Measurements from ENCODE around the gene TCHP.
"Not testable (repeated sequence)": the region's sequence is repeated elsewhere in the genome, so short reads cannot be mapped to it uniquely, and the experiment has no call there.

Gene TCHP

GRCh38 chr12:109899783-109900751 is at the start of gene TCHP:
Gene TCHP, plus strand, starts transcription at chr12:109900274. Its CDS starts 2,753 bp downstream, at chr12:109903027.
- Histone ChIP-seq H3K9ac (ENCODE audit: low read length in 5 of 5) (peak within 1 kb of the TSS; percentile 81 to 98 (median 94)), H3K4me3 (ENCODE audit: low read depth in 1 of 5, low read length in 5 of 5) (peak within 1 kb of the TSS; percentile 92 to 97 (median 95)), H3K9me3 (ENCODE audit: control insufficient read depth in 5 of 5, low read length in 5 of 5) (no peaks in the 10 kb centered on the region), H3K36me3 (ENCODE audit: control insufficient read depth in 5 of 5, insufficient read depth in 5 of 5, low read length in 5 of 5) (peaks cover 4 to 23% (median 22%) of the 10 kb centered on the region in 5 donors), H3K27ac (ENCODE audit: low read depth, low read length) (peak within 1 kb of the TSS; percentile 62), H3K27me3 (ENCODE audit: control insufficient read depth in 5 of 5, insufficient read depth in 4 of 5, low read length in 5 of 5) (no peaks in the 10 kb centered on the region), H3K4me1 (ENCODE audit: control insufficient read depth in 5 of 5, insufficient read depth in 5 of 5, low read length in 5 of 5) (peaks cover 4 to 27% (median 20%) of the 10 kb centered on the region in 5 donors)

DNA sequence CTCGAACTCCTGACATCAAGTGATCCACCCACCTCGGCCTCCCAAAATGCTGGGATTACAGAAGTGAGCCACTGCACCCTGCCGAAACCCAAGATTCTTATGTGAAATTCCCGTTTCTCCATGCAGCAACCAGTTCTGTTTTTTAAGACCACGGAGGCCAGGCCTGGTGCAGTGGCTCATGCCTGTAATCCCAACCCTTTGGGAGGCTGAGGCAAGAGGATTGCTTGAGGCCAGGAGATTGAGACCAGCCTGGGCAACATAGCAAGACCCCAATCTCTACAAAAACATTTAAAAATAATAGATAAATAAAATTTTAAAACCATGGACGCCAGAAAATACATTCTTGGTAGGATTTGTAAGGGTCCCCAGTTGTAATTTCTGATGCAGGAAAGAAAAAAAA is 49.6 kb upstream of the TCHP start:
- peaks cover 3 to 24% (median 19%) of the 10 kb centered on the region in 5 donors for H3K36me3 ChIP-seq (ENCODE audit: control insufficient read depth in 5 of 5, insufficient read depth in 5 of 5, low read length in 5 of 5)
- not testable (repeated sequence) for H3K4me3 ChIP-seq (ENCODE audit: low read depth in 1 of 5, low read length in 5 of 5); H3K27ac ChIP-seq (ENCODE audit: low read depth, low read length); H3K27me3 ChIP-seq (ENCODE audit: control insufficient read depth in 5 of 5, insufficient read depth in 4 of 5, low read length in 5 of 5); H3K4me1 ChIP-seq (ENCODE audit: control insufficient read depth in 5 of 5, insufficient read depth in 5 of 5, low read length in 5 of 5); H3K9ac ChIP-seq (ENCODE audit: low read length in 5 of 5); H3K9me3 ChIP-seq (ENCODE audit: control insufficient read depth in 5 of 5, low read length in 5 of 5)

GRCh38 chr12:109855377-109855776 is 44.7 kb upstream of the TCHP start:
- Histone ChIP-seq H3K4me3 (ENCODE audit: low read depth in 1 of 5, low read length in 5 of 5) (no peak overlapping the region), H3K9me3 (ENCODE audit: control insufficient read depth in 5 of 5, low read length in 5 of 5) (no peaks in the 10 kb centered on the region), H3K27me3 (ENCODE audit: control insufficient read depth in 5 of 5, insufficient read depth in 4 of 5, low read length in 5 of 5) (no peaks in the 10 kb centered on the region), H3K36me3 (ENCODE audit: control insufficient read depth in 5 of 5, insufficient read depth in 5 of 5, low read length in 5 of 5) (peaks cover 3 to 56% (median 49%) of the 10 kb centered on the region in 5 donors), H3K4me1 (ENCODE audit: control insufficient read depth in 5 of 5, insufficient read depth in 5 of 5, low read length in 5 of 5) (no peaks in the 10 kb centered on the region), H3K27ac (ENCODE audit: low read depth, low read length) (no peak overlapping the region), H3K9ac (ENCODE audit: low read length in 5 of 5) (no peak overlapping the region)

DNA sequence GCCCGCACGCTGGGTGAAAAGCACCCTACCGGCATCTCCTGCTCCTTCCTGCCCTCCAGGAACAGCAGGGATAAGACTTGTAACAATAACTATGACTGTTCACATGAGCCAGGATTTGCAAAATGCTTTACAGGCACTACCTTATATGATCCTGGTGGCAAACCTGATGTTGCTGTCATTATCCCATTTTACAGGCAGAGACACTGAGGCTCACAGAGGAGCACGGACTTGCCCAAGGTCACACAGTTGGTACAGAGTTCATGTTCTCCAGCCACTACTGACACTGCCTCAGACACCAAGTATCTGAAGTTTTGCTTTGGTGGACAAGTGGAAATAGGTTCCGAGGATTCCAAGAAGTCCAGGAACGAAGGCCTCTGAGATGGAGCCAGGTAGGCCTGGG is 42.4 kb upstream of the TCHP start:
- H3K4me1 ChIP-seq (ENCODE audit: control insufficient read depth in 5 of 5, insufficient read depth in 5 of 5, low read length in 5 of 5), result no peaks in the 10 kb centered on the region
- no peaks in the 10 kb centered on the region for H3K9me3 ChIP-seq (ENCODE audit: control insufficient read depth in 5 of 5, low read length in 5 of 5)
- no peak overlapping the region for H3K27ac ChIP-seq (ENCODE audit: low read depth, low read length)
- H3K9ac ChIP-seq (ENCODE audit: low read length in 5 of 5), result no peak overlapping the region
- no peaks in the 10 kb centered on the region for H3K27me3 ChIP-seq (ENCODE audit: control insufficient read depth in 5 of 5, insufficient read depth in 4 of 5, low read length in 5 of 5)
- peaks cover 0 to 58% (median 48%) of the 10 kb centered on the region in 5 donors for H3K36me3 ChIP-seq (ENCODE audit: control insufficient read depth in 5 of 5, insufficient read depth in 5 of 5, low read length in 5 of 5)
- H3K4me3 ChIP-seq (ENCODE audit: low read depth in 1 of 5, low read length in 5 of 5), result no peak overlapping the region

- no peaks in the 10 kb centered on the region for H3K27me3 ChIP-seq (ENCODE audit: control insufficient read depth in 5 of 5, insufficient read depth in 4 of 5, low read length in 5 of 5)
- no peak overlapping the region for H3K9ac ChIP-seq (ENCODE audit: low read length in 5 of 5)
- H3K4me3 ChIP-seq (ENCODE audit: low read depth in 1 of 5, low read length in 5 of 5), result no peak overlapping the region
- peaks cover 0 to 58% (median 48%) of the 10 kb centered on the region in 5 donors for H3K36me3 ChIP-seq (ENCODE audit: control insufficient read depth in 5 of 5, insufficient read depth in 5 of 5, low read length in 5 of 5)
- H3K4me1 ChIP-seq (ENCODE audit: control insufficient read depth in 5 of 5, insufficient read depth in 5 of 5, low read length in 5 of 5), result no peaks in the 10 kb centered on the region
- H3K9me3 ChIP-seq (ENCODE audit: control insufficient read depth in 5 of 5, low read length in 5 of 5), result no peaks in the 10 kb centered on the region
- no peak overlapping the region for H3K27ac ChIP-seq (ENCODE audit: low read depth, low read length)
These were observed 41.3 kb upstream of the TCHP start for GRCh38 chr12:109858764-109859163.

DNA sequence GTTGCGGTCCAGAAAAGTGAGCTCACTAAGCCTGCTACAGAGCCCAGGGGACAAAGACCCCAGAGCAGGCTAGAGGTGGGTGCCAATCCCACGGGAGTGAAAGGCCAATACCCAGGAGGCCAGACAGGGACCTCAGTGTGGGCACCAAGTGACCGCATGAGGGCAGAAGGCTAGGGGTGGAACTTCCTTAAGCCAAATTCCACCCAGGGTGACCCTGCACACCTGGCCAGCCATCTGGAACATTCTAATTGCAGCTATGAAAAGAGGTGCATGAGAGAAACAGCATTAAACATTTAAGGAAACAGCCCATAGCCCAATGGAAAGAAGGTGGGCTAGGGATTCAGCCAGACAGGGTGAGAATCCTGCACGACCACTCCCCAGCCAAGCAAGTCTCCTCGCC is 39.1 kb upstream of the TCHP start:
- no peak overlapping the region for H3K9ac ChIP-seq (ENCODE audit: low read length in 5 of 5)
- H3K27me3 ChIP-seq (ENCODE audit: control insufficient read depth in 5 of 5, insufficient read depth in 4 of 5, low read length in 5 of 5), result no peaks in the 10 kb centered on the region
- no peaks in the 10 kb centered on the region for H3K9me3 ChIP-seq (ENCODE audit: control insufficient read depth in 5 of 5, low read length in 5 of 5)
- H3K4me1 ChIP-seq (ENCODE audit: control insufficient read depth in 5 of 5, insufficient read depth in 5 of 5, low read length in 5 of 5), result peaks cover 0 to 8% (median 0%) of the 10 kb centered on the region in 5 donors
- no peak overlapping the region for H3K4me3 ChIP-seq (ENCODE audit: low read depth in 1 of 5, low read length in 5 of 5)
- H3K36me3 ChIP-seq (ENCODE audit: control insufficient read depth in 5 of 5, insufficient read depth in 5 of 5, low read length in 5 of 5), result peaks cover 0 to 37% (median 31%) of the 10 kb centered on the region in 5 donors
- H3K27ac ChIP-seq (ENCODE audit: low read depth, low read length), result no peak overlapping the region

DNA sequence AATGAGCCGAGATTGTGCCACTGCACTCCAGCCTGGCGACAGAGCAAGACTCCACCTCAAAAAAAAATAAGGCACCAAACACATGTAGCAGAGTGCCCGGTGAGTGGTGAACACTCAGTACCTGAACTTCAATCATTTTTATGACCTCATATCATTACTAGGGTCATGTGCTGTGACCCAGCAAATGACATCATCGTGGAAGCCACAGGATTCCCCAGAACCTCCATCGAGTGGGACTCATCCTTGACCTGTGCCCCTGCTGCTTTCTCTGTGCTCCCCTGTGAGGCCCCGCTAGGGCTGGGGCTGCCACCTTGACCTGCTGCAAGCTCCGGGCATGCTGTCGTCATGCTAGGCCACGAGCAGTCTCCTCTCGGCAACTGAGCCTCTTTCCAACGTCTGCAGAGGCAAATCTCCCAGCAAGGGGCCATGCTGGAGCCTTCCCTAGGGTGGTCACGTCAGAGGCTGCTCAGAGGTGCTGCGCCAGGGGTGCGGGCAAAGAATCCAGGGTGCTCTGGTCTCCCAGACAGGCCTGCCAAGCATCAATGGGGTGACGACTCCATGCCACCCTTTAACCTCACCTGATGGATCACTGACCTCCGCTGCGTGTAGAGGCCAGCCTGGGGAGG is 38.3 kb upstream of the TCHP start:
- Histone ChIP-seq H3K4me3 (ENCODE audit: low read depth in 1 of 5, low read length in 5 of 5) (no peak overlapping the region), H3K27me3 (ENCODE audit: control insufficient read depth in 5 of 5, insufficient read depth in 4 of 5, low read length in 5 of 5) (no peaks in the 10 kb centered on the region), H3K4me1 (ENCODE audit: control insufficient read depth in 5 of 5, insufficient read depth in 5 of 5, low read length in 5 of 5) (peaks cover 0 to 8% (median 0%) of the 10 kb centered on the region in 5 donors), H3K9ac (ENCODE audit: low read length in 5 of 5) (no peak overlapping the region), H3K9me3 (ENCODE audit: control insufficient read depth in 5 of 5, low read length in 5 of 5) (no peaks in the 10 kb centered on the region), H3K27ac (ENCODE audit: low read depth, low read length) (no peak overlapping the region), H3K36me3 (ENCODE audit: control insufficient read depth in 5 of 5, insufficient read depth in 5 of 5, low read length in 5 of 5) (peaks cover 0 to 28% (median 24%) of the 10 kb centered on the region in 5 donors)

GRCh38 chr12:109862491-109862890 is 37.6 kb upstream of the TCHP start:
- H3K9me3 ChIP-seq (ENCODE audit: control insufficient read depth in 5 of 5, low read length in 5 of 5); H3K9ac ChIP-seq (ENCODE audit: low read length in 5 of 5); H3K27ac ChIP-seq (ENCODE audit: low read depth, low read length): not testable (repeated sequence)

DNA sequence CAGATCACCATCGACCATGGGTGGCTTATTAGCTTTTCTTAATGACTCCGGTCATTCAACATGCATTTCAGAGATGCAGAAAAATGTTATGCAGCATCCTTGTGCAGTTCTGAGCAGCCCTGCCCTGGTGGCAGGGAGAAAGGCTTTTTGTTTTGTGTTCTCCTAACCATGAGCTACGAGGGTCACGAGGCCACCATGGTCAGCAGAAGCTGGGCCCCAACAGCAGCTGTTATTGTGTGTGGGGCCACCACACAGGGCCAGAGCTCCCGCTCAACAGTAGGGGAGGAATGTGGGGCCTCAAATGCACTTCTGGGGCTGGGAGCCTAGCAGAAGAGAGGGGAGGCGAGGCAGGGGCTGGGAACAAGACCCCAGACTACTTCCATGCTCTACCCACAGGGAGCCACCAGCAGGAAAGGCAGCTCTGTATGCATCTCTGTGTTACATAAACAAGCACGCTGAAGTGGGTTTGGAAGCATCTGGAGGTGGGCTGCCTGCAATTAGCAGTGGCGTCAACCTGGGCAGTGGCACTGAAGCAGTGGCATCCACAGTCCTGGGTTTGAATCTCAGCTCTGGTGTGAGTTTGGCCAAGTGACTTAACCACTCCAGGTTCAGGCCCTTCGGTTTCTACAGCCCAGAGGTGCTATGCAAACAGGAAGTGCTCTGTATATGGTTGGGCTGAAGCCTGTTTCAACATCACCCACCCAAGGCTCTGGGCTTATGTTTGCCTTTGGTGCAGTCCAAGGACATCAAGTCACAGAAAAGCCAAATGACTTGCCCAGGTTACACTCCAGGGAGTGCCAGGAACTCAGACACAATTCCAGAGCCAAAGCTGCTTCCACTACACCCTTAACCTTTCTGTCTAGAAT is 36.0 kb upstream of the TCHP start:
- Histone ChIP-seq H3K4me1 (ENCODE audit: control insufficient read depth in 5 of 5, insufficient read depth in 5 of 5, low read length in 5 of 5) (peaks cover 0 to 8% (median 0%) of the 10 kb centered on the region in 5 donors), H3K9me3 (ENCODE audit: control insufficient read depth in 5 of 5, low read length in 5 of 5) (no peaks in the 10 kb centered on the region), H3K27me3 (ENCODE audit: control insufficient read depth in 5 of 5, insufficient read depth in 4 of 5, low read length in 5 of 5) (no peaks in the 10 kb centered on the region), H3K27ac (ENCODE audit: low read depth, low read length) (no peak overlapping the region), H3K4me3 (ENCODE audit: low read depth in 1 of 5, low read length in 5 of 5) (no peak overlapping the region), H3K9ac (ENCODE audit: low read length in 5 of 5) (peak overlapping the region in 1 of 5 donors; percentile 2), H3K36me3 (ENCODE audit: control insufficient read depth in 5 of 5, insufficient read depth in 5 of 5, low read length in 5 of 5) (peaks cover 0 to 9% (median 5%) of the 10 kb centered on the region in 5 donors)

More at GRCh38 chr12:109862491-109862890, 37.6 kb upstream of the TCHP start:
- H3K4me3 ChIP-seq (ENCODE audit: low read depth in 1 of 5, low read length in 5 of 5); H3K27me3 ChIP-seq (ENCODE audit: control insufficient read depth in 5 of 5, insufficient read depth in 4 of 5, low read length in 5 of 5); H3K4me1 ChIP-seq (ENCODE audit: control insufficient read depth in 5 of 5, insufficient read depth in 5 of 5, low read length in 5 of 5): not testable (repeated sequence)
- peaks cover 0 to 22% (median 17%) of the 10 kb centered on the region in 5 donors for H3K36me3 ChIP-seq (ENCODE audit: control insufficient read depth in 5 of 5, insufficient read depth in 5 of 5, low read length in 5 of 5)

Data from subcutaneous abdominal adipose tissue (tissue), 5 donors.